Stimulated activated CD4-positive, alpha-beta T cell treated with anti-CD3 and anti-CD28 coated beads, Interleukin-2, amount 100 ng/mL, for 48 hours (primary cell): ENCODE data around the gene HOATZ.

Source experiments
- DNase-seq, 2 donors: peaks; one replicate each; pipeline ENCODE4 v3.0.0-alpha.2; 2020

Gene HOATZ

GRCh38 chr11:111514216-111515031, at the start of gene HOATZ:
HOATZ (plus strand) TSS chr11:111514778; CDS start chr11:111514785, 7 bp downstream.
- DNase-seq: no peak

- DNase-seq: no peak
These were observed 49.2 kb upstream of the HOATZ start for GRCh38 chr11:111465400-111465799.

DNA sequence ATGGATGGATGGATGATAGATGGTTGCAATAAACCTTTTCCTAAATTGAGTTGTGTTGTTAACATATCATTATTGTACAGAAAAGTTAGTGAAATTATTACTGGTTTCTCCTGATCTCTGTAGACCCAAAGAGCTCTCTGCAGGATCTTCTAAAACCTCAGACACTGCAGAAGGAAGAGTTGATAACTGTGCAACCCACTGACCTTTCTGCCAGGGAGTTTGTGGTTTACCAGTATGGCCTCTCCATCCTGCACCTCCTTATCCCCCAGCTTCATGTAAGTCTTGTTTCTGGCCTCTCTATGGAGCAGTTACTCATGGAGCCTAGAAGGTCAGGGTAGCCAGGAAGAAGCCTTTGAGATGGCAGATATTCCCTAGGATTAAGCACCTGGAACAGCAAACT, 48.0 kb upstream of the HOATZ start:
- DNase-seq: no peak

GRCh38 chr11:111469200-111469599, 45.4 kb upstream of the HOATZ start:
- no peak for DNase-seq

DNA sequence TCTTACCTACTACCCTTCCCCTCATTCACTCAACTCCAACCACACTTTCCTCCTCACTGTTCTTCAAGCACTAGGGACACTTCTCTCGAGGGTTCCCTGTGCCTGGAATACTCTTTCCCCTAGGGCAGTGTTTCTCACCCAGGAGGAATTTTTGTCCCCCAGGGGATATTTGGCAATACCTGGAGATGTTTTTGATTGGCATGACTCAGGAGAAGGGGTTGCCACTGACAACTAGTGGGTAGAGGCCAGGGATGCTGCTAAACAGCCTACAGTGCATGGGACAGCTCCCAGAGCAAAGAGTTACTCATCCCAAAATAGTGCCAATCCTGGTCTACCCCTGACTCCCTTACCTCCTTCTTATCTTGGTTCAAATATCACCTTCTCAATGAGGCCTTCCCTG, 42.4 kb upstream of the HOATZ start:
- no peak for DNase-seq

- no peak for DNase-seq
These were observed 40.1 kb upstream of the HOATZ start for GRCh38 chr11:111474432-111474831.

GRCh38 chr11:111476366-111476765, 38.2 kb upstream of the HOATZ start:
- no peak for DNase-seq

DNA sequence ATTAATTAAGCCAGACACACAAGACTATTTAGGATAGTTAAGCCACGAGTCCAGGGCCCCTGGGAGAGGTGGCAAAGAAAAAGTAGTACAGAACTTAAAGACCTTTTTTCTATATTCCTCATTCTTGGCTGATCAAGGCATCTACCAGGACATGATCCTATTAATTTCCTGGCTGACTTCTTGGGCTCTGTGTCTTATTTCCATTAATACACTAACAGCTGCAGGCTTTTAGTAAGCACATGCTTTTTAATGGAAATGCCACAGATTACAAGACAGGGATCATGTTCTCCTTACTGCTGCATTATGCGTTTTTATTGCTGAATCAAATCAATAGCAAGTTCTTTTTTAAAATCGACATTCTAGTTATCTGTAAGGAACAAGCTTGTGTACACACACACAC, 37.6 kb upstream of the HOATZ start:
- DNase-seq: no peak

DNA sequence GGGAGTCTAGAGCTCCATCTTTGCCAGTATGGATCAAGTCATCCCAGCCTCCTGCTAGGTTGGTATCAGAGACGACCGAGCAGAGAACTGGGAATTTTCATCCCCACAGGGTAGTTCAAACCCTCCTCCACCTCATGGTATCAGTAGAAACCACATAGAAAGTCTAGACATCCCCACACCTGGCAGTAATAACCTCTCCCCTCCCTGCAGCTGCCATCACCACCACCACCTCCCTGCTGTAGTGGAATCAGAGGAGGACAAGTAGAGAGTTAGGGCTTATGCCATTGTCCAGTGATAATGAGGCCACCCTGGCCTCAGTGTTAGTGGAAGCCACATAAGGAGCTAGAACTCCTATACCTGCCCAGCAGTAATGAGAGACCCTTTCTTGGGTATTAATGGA, 36.7 kb upstream of the HOATZ start:
- no peak for DNase-seq

- DNase-seq: no peak
These were observed 34.9 kb upstream of the HOATZ start for GRCh38 chr11:111479666-111480065.

- DNase-seq: no peak
These were observed 31.1 kb upstream of the HOATZ start for GRCh38 chr11:111483431-111483830.

GRCh38 chr11:111490496-111490895, 24.1 kb upstream of the HOATZ start:
- DNase-seq: no peak

- DNase-seq: no peak
These were observed 20.5 kb upstream of the HOATZ start for GRCh38 chr11:111494040-111494439.

GRCh38 chr11:111499483-111499882, 15.1 kb upstream of the HOATZ start:
- DNase-seq: no peak

GRCh38 chr11:111500481-111500880, 14.1 kb upstream of the HOATZ start:
- no peak for DNase-seq

DNA sequence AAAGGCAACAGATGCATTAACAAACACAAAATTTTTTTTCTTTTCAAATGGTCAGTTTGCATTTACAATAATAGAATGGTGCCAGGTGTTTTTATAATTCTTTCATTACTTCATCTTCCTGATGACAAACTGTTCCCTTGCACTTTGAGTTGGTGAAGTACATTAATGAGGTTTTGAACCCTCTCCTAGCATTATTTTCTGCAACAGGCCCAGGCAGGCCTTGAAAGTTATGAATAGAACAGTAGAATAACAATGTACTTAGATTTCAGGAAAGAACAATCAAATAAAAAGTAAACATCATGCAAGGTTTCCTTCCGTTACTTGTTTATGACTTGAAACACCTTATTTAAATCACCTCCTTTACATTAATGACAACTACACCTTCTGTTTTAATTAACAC, 12.0 kb upstream of the HOATZ start:
- no peak for DNase-seq

DNA sequence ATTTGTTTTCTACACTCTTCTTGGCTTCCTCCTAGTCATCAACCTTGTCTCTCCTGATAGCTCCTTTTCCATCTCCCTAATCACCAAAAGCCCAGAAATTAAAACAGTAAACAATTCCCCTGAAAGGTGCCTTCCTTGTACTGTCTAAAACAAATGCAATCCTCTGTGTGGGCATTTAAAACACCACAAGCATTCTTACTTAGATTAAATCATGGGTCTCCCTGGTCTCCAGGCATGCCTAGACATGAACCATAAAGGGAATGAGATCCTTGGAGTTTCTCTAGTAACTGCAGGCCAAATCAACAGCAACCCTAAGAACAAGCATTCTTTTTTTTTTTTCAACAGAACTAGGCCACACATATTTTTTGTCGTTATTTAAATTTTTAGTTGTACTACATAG, 4.3 kb upstream of the HOATZ start:
- DNase-seq: no peak

DNA sequence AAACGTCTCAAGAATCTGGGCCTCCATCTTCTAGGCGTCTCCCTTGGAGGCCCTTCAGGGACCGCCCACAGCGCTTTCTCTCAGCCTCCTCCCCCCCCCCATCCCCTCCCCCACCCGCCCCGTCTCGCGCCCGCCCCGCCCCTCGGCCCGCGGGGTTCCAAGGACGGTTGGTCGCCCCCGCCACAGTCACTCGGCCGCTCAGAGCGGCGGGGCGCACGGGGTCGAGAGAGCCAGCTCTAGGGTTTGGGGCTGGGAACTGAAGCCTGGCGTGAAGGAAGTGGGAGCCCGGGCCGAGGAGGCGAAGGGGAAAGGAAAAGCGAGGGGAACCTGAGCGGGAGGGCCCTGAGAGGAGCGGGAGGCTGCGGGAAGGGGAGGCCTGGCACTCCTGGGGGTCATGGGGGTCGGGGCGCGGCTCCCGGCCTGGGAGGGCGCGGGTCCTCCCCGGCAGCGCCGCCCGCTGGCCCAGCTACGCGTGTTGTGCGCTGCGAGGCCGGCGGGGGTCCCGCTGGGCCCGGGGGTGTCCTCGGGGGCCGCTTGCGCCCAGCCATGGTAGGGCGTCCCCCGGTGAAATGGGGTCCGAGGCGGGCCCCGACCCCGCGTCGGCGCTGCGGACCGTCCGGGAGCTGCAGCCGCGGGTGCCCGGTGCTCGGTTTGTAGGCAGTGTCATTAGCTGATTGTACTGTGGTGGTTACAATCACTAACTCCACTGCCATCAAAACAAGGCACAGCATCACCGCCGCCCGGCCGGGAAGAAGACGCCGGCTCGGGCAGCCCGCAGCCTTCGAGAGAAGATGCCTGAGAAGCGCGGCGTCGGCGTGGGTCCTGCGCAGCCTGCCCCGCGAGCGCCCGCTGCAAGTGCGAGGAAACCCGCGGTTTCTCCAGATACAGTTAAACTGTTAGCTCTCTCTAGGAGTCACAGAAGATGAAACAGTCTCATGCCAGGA, 2.0 kb upstream of the HOATZ start, which contains the start of gene BTG4:
Gene BTG4, minus strand, starts transcription at position 91 of the 944 bp plus-strand sequence. CDS start 13,610 bp downstream, outside the sequence.
- peak in 1 of 2 donors; percentile 23 for DNase-seq

DNA sequence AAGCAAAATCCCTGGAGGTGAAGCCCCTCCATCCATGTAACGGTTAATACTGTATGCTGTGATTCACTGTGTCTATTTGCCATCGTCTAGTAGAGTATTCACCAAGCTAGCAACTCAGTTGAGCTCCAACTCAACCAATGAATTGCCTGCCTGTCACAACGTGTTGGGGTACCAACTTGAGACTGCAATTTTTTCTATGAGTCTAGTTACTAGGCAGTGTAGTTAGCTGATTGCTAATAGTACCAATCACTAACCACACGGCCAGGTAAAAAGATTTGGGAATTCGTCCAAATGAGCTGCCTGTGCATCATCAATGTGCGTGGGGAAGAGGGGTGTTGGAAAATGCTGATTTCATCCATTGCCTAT, 1.4 kb upstream of the HOATZ start:
- DNase-seq: no peak

DNA sequence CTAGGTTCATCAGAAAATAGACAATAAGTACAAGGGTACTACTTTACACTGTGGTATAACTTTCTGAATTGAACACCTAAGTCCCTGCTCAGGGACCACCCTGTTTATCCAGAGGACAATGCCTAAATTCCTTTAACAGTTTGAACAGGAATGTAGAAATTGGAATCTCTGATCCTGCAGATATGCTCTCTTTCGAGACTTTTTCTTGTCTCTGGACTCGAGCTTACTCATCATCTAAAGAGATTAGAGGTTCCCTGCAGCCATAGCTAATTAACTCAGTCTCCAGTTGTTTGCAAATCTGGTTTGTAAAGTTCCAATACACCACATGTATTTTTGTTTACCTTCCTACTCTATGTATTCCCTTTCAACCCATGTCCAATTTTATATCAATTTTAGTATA, 1.0 kb downstream of the HOATZ start:
- DNase-seq: no peak

GRCh38 chr11:111518668-111519067, 4.1 kb downstream of the HOATZ start:
- DNase-seq: no peak

- DNase-seq: no peak
These were observed 6.0 kb downstream of the HOATZ start for GRCh38 chr11:111520560-111520959.

DNA sequence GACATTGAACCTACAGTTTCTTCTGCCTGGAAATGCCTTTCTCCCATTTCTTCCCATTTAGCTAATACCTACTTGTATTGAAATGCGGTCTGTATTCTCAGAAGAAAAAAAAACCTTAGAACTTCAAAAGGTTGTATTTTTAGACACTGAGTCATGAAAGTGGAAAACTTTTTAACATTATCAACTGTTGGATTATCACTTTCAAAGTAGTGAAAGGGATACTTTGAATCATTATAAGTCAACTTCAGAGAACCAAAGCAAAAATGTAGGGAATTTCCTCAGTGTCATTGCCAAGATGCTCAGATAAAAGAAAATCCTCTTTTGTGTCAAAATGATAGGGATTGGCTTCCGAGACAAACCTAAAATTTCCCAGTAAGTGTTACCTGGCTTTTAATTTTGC, 6.6 kb downstream of the HOATZ start:
- DNase-seq: no peak

- no peak for DNase-seq
These were observed 7.8 kb downstream of the HOATZ start for GRCh38 chr11:111522426-111522825.
